ENCODE measurements around the gene SLC35B2.

DNA sequence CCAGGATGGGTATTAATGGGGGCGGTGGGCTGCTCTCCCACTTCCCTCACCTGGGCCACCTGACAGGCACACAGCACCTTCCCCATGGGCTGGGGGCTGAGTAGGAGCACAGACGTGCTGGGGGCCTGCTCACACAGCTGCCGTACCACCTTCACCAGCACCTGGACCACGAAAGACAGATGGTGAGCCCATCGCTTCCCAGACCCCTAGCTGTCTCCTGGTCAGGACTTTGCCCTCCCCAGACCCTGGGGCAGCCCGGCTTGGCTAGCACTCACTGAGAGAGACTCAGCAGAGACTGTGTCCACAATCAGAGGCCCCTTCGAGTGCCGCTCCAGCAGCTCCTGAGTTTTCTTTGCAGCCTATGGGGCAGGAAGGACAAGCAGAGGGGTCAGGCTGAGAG, 43.8 kb upstream of the SLC35B2 start:
- TF ChIP-seq POLR2A (IDR thresholded peaks at IDR 0.05): no peak
- no peak for TF ChIP-seq POLR2AphosphoS5 (IDR thresholded peaks at IDR 0.05)
- TF ChIP-seq, protein P1, sequence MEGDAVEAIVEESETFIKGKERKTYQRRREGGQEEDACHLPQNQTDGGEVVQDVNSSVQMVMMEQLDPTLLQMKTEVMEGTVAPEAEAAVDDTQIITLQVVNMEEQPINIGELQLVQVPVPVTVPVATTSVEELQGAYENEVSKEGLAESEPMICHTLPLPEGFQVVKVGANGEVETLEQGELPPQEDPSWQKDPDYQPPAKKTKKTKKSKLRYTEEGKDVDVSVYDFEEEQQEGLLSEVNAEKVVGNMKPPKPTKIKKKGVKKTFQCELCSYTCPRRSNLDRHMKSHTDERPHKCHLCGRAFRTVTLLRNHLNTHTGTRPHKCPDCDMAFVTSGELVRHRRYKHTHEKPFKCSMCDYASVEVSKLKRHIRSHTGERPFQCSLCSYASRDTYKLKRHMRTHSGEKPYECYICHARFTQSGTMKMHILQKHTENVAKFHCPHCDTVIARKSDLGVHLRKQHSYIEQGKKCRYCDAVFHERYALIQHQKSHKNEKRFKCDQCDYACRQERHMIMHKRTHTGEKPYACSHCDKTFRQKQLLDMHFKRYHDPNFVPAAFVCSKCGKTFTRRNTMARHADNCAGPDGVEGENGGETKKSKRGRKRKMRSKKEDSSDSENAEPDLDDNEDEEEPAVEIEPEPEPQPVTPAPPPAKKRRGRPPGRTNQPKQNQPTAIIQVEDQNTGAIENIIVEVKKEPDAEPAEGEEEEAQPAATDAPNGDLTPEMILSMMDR (IDR thresholded peaks at IDR 0.05): no peak

Measured in breast epithelium (tissue), 3 donors.